GM18505 (cell line): ENCODE data around the gene CACNA1A.

Experiments
- ATAC-seq: cut with Tn5 transposase; IDR thresholded peaks from one replicate; pipeline ENCODE4 v1.9.1; 2021; ENCODE audit not compliant: unreplicated experiment
- POLR2A ChIP-seq: IDR thresholded peaks from 4 replicates; pipeline ENCODE4 v1.6.1; 2011; ENCODE audit warnings: borderline replicate concordance; ENCODE audit not compliant: insufficient read depth, insufficient read length; ENCODE audit errors: extremely low read depth

CACNA1A gene

DNA sequence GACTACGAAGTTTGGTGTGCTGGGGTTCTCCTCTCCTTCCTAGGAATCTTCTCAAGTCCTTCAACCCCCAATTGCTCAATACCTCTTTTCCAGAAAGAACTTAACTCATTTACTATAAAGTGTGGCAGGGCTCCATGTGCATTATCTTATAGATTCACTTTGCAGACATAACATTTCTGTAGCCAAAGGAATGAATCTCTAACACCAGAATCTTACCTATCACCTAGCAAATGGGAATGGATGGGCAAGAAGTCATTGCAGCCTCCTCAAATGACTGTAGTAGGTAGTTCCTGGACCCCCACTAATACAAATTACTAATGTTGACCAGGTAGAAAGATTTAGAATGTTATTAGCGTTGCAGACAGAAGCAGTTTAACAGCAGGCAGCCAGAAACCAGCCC lies 5.7 kb upstream of the CACNA1A start:
- TF ChIP-seq POLR2A = no peak
- no peak for ATAC-seq

DNA sequence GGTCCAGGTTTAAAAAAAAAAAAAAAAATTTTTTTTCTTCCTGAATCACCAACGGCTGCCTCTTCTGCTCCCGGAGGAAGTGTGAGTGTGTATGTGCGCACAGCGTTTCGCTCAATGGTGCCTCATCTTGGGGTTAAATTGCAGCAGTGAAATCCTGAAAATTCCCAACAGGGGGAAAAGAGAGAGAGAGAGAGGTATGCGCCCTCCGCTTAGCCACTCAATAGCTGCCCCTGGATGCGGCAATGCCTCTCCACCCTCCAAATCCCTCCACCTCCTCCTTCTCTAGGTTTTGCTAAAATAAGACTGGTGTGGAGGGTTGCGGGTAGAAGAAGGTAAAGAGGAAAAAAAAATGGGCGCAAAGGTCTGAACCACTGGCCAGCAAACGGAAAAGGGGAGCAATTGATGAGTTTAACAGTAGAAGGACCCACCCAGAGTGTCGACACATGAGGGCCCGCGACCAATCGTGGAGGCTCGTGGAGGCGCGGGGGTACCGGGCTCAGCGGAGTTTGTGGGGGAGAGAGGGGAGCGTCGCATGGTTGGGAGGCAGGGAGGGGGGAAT lies 853 bp upstream of the CACNA1A start:
- ATAC-seq = no peak
- TF ChIP-seq POLR2A = no peak

DNA sequence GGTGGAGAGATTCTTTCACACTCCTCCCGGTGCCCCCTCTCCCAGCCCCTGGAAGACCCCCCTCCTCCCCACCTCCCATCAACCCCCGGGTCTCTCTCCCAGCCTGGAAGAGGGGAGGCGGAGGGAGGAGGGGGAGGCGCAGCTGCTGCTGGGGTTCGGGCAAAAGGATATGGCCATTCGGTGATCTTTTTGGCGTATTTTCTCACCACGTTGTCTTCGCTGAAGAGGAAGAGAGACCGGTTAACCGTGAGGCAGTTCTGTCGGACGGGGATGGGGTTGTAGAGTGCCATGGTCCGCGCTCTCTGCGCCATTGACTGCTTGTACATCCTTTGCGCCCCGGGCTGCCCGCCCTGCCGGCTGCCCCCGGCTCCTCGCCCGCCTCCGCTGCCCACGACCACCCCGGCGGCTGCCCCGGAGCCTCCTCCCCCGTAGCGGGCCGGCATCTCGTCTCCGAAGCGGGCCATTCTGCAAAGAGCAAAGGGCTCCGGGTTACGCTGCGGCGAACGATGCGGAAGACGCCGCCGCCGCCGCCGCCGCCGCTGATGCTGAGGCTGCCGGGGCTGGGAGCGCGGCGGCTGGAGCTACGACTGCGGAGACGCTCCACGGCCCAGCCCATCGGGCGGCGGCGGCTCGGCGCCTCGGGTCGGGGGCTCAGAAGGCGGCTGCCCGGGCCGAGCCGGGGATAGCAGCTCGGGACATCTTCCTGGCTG lies 363 bp downstream of the CACNA1A start:
- no peak for ATAC-seq
- no peak for TF ChIP-seq POLR2A

DNA sequence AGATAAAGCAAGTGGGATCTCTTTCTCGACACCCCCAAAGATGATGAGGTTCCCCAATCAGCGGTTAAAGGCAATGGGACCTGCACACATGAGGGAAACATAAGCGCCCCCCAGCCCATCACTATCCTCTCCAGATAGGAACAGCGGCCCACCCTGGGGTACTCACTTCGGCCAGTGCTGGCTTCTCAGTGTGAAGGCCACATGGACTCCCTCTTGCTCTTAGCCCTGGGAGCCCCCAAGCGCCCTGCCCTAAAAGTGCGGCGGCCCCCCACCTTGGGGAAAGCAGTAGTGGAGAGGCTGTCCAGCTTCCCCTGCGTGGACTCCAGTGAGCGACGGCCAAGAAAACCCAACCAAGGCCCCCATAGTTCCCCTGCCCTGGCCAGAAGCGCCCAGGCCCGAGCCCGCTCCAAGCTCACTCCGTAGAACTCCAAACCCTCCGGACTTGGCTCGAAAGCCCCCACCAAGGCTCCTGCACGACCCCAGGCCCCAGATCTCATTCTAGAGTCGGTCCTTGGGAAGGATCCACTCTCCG lies 1.0 kb downstream of the CACNA1A start:
- ATAC-seq = no peak
- TF ChIP-seq POLR2A = no peak

DNA sequence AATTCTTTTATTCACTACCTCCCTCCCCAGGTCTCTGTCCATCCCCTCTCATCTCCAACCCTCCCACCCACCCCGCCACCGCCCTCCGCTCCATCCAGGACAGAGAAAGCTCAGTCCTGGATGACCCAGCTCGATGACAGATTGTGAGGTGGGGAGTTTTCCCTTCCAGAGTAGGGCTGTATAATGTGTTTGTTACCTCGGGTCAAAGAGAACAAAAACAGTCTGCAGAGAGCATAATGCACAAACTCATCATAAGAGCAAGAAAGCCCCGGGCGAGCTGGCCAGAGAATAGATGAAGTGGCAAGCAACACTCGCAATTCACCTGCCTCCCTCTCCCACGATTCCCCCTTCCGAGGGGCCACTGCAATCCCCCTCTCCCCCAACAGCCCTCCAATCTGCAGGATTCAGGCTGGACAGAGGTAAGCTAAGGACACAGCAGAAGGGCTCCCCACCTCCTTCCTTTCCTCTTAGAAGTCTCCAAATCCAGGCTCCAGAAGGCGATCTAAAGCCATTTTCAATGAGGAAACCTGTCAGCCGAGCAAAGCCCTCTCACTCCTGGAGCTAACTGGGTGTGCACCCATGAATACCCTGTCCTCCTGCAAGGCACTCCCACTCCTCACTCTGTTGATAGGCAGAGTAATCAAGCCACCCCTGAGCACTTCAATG lies 2.6 kb downstream of the CACNA1A start:
- ATAC-seq = no peak
- no peak for TF ChIP-seq POLR2A

DNA sequence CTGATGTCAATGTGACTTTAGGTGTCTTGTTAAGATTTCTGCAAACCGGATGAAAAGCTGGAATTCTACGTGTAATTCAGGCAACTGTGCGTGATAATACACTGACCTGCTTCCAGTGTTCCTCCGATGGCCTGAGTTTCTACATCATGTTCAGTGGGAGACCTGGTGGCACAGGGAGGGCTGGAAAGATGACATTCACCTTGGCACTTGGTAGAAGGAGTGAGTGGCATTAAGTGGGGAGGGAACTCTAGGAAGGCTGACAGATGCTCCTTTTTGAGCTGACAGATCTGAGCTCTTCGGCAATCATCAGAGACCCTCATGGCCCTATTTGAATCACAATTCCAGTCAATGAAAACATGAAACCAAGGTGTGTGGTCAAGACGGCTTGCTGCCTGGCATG lies 4.0 kb downstream of the CACNA1A start:
- ATAC-seq = no peak
- no peak for TF ChIP-seq POLR2A

DNA sequence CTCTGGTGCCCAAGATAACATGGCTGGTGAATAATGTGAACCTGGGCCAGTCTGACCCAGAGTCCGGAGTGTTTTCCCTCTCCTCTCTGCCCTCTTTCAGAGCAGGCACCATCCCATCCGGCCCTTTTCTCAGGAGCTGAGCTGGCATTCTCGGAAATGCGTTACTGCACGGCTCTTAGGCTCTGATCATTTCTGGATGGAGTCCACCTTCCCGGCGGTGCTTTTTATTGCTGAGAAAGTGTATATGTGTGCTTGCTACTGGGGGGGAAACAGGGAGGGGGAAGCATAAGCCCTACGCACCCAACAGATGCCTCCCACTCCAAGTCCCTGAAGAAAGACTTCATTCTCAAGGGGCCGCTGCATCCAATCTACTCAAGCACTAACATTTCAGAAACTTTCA lies 6.6 kb downstream of the CACNA1A start:
- no peak for TF ChIP-seq POLR2A
- no peak for ATAC-seq

DNA sequence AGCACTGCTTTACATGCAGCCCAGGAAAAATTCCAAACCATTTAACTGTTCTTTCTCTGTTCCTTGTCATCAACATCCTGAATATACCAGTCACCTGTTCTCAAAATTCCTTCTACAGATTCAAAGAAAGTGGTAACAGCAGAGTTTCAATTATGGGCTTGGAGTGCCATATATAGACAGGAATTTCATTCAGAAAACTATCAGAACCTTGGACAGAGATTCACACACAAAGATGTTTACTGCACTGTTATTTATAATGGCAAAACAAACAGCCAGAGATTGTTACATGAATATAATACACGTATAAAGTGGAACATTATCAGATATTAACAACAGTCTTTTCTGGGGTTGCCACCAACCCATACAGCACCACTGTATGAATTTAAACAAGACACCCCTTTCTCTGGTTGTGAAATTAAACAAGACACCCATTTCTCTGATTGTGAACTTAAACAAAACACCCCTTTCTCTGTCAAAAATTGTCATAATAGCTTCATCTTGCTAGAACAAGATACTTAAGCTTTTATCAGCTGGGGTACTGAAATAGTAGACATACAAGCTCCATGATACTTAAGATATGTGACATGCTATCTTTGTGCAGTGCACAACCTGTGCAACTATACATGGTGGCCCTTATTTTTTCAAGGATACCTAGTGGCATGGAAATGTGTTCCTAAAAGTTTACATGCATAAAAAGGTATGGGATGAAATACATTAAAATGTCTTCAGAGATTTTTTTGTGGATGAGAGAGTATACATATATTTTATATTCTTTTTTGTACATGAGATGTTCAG lies 12.6 kb downstream of the CACNA1A start:
- no peak for ATAC-seq
- TF ChIP-seq POLR2A = no peak

DNA sequence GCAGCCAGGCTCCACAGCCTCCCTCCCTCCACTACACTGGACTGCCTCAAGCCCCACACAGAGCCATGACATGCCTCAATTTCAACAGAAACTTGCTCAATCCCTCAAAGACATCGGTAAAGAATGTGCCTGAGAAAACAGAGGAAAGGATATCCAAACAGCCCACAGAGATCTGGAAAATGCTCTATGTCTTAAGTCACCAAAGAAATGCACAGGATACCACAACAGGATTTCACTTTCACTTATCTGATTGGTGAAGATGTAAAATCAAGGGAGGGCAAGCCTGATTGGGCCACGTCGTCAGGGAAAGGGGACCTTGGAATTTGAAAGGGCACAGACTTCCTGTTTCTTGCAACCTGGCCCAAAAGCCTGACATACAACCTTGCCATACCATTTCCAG lies 14.2 kb downstream of the CACNA1A start:
- ATAC-seq = no peak
- no peak for TF ChIP-seq POLR2A

DNA sequence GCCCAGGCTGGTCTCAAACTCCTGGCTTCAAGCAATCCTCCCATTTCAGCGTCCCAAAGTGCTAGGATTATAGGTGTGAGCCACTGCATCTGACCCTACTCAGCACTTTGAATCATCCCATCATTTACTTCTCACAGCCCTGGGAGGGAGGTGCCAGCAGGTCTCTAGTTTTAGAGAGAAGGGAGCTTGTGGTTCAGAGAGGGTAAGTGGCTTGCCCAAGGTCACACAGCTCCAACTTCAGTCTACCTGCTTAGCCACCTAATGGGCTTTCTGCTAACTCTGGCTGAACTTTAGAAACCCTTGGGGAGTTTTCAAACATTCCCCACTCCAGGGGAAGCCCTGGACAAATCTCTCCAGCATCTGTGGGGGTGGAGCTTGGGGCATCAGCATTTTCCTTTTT lies 18.3 kb downstream of the CACNA1A start:
- TF ChIP-seq POLR2A = no peak
- no peak for ATAC-seq

DNA sequence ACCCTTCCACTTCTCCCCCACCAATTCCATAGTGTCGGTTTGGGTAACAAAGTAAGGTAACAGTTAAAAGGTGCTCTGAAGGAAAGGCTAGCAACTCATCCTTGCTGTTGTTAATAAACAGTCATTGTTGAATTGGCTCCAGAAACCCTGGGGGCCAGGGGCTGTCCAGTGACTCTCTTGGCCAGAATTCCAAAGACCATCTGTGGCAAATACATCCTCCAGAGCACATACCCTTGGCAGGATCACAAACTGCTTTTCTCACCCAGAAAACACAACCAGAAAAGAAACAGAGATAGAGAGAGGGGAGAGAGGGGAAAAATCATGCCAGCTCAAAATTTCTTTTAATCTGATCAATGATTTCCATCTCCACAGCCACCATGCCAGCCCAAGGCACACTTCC lies 22.1 kb downstream of the CACNA1A start:
- no peak for ATAC-seq
- no peak for TF ChIP-seq POLR2A

DNA sequence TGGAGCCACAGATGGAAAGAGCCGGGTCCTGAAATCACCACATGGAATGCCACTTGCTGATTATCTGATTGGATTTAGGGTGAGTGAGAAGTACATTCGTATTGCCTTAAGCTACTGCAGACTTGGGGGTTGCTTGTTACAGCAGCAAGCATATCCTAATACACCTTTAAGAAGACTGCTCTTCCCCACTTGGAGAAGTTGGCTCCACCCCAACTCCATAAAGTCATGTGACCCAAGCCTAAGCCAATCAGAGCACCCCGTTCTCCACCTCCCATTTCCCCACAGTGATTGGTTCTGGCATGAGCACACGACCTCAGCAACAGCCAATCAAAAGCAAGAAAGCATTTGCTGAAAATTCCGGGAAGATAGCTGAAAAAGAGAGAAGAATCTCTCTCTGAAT lies 23.1 kb downstream of the CACNA1A start:
- no peak for ATAC-seq
- TF ChIP-seq POLR2A = no peak

DNA sequence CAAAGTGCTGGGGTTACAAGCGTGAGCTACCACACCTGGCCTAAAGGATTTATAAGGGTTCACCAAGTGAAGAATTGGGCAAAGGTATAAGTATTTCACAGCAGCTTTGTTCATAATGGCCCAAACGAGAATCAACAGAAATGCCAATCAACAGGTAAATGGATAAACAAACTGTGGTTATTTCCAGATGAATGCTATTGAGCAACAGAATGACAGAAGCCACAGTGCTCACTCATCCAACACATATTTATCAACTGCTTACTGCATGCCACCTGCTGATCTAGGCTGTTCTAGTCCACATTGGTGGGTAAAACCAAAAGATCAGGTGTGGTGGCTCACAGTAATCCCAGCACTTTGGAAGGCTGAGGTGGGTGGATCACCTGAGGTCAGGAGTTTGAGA lies 27.7 kb downstream of the CACNA1A start:
- no peak for TF ChIP-seq POLR2A

More for the DNA sequence above, 27.7 kb downstream of the CACNA1A start:
- no peak for ATAC-seq
